Colon (tissue), 2 donors: Measurements from ENCODE around the gene TMEM255B.

Experiments
- FAIRE-seq: peaks from 2 replicates; lab custom pipeline; 2012; peaks lifted over from hg19 to GRCh38; lab: Jason Lieb, UNC
- donor health status: control.
- donor health status: control.

The TMEM255B gene

DNA sequence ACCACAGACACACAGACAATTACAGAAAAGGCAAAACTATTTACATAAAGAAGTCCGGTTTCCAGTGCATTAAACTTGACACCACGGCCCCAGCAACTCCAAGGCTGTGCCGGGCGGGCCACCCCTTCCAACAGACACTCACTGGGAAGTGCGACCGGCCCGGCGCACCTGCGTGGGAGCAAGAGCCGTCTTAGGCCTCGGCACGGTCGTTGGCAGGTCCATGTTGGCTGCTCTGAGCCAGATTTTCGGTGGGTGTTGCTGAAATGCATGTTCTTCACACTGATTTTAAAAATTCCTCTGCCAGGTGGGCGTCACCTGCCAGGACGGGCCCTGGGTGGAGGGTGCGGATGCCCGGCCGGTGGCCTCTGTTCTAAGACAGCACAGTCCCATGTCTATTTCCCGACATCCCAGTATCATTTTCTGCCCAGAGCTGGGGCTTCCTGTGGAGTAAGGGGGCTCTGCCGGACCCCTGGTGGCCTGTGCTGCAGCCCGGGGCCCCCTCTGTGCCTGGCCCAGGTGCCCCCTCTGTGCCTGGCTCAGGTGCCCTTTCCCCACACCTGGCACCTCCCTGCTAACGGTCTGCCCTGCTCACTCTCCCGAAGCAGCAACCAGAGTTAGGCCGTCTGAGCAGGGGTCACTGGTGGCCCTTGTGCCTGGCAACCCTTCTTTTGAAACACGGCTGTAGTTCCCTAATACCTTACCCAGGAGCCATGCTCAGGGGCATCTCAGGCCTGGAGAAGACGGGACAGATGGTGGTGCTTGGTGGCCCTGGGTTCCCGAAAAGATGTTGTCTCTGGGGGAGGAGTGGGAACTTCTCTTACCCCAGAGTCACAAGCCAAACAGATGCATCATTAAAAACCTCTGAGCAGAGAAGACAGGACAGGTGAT is 9.2 kb downstream of the TMEM255B start:
- no peak for FAIRE-seq

DNA sequence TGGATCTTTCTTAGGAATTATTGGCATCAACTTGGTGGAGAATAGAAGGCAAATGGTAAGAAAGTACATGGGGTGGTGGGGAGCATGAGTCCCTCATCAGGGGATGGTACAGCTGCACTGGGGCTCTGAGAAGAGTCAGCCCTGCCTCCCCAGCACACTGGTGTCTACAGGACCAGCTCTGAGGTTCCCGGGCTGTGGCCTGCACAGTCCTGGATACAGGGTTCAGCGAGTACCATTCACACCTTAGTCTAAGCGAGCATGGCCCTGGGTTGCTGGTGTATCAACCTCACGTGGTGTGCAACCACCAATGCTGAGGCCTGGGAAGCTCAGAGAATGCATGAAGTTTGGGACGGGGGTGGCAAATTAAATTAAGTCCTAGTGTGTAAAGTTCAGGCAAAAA is 10.1 kb downstream of the TMEM255B start:
- FAIRE-seq = no peak

DNA sequence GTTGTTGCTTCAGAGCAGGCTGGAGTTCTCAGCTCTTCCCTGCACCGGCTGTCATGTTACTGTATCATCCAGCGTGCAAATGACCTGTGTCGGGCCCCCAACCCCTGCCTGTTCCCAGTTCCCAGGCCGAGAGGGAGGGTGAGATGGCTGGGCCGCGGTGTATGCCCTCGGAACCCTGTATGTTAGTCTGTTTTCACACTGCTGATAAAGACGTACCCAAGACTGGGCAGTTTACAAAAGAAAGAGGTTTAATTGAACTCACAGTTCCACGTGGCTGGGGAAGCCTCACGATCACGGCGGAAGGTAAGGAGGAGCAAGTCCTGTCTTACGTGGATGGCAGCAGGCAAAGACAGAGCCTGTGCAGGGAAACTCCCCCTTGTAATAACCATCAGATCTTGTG is 10.9 kb downstream of the TMEM255B start:
- no peak for FAIRE-seq

DNA sequence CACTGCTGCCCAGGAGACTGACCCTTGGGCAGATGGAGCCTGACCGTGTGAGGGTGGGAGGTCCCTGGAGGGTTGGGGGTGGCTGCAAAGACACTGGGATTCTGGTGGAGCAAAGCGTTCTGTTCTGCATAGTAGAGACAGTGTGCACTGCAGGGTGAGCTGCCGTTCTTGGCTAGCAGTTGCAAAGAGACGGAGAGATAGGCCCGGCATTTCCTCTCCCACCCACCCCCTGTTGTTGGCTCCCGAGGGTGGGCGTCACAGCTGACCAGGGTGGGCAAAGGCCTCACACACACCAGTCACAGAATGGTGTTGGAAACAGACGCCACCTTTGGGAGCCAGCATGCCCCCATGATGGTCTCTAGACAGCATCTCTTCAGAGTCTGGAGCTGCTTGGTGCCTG is 11.4 kb downstream of the TMEM255B start:
- FAIRE-seq = no peak

DNA sequence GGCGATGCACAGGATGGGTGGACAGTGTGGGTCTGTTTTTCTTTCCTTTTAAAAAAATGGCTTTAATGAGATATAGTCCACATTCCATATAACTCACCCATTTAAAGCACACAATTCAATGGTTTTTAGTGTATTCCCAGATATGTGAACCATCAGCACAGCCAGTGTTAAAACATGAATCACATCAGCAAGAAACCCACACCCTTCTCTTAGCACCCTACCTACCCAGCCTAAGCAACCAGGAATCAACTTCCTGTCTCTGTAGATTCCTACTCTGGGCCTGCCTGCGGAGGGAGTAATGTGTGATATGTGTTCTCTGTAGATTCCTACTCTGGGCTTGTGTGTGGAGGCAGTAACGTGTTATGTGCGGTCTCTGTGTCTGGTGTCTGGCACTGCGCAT is 11.9 kb downstream of the TMEM255B start:
- no peak for FAIRE-seq

DNA sequence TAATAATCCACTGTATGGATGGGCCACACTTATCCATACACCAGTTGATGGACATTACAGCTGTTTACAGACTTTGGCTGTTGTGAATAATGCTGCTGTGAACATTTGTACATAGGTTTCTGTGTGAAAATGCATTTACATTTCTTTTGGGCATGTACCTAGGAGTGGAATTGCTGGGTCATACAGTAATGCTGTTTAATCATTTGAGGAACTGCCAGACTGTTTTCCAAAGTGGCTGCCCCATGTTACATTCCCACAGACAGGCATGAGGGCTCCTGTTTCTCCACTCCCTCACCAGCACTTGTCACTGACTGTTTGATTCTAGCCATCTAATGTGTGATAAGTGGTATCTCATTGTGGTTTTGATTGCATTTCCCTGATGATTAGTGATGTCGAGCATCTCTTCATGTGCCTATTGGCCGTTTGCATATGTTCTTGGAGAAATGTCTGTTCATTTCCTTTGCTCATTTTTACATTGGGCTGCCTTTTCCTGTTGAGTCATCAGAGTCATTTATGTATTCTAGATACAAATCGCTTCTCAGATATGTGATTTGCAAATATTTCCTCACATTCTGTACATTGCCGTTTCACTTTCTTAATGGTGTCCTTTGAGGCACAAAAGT is 12.8 kb downstream of the TMEM255B start:
- no peak for FAIRE-seq

DNA sequence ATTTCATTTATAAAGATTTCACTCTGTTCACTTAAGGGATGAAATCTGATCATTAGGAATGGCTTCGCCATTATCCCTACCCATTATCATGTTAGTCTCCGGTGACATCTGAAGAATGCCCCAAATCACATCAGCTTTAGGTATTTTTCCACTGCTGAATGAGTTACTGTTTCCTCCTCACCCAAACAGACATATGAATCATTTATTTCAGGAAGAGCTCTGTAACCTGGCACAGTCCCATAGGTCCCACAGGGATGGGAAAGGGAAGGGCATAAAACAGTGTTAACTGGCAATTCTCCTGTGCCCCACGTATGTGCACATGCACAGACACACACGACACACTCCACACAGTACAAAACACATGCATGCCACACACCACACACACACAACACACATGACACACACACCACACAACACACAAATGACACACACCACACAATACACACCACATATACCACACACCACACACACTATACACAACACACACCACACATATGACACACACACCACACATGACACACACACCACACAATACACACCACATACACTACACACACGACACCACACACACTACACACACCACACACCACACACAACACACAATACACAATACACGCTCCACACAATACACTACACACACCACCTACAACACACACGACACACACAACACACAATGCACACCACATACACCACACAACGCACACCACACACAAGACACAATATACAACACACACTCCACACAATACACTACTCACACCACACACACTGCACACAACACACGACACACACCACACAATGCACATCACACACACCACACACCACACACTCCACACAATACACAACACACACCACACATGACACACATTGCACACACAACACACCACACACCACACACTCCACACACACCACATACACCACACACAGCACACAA is 15.4 kb downstream of the TMEM255B start:
- FAIRE-seq = no peak

DNA sequence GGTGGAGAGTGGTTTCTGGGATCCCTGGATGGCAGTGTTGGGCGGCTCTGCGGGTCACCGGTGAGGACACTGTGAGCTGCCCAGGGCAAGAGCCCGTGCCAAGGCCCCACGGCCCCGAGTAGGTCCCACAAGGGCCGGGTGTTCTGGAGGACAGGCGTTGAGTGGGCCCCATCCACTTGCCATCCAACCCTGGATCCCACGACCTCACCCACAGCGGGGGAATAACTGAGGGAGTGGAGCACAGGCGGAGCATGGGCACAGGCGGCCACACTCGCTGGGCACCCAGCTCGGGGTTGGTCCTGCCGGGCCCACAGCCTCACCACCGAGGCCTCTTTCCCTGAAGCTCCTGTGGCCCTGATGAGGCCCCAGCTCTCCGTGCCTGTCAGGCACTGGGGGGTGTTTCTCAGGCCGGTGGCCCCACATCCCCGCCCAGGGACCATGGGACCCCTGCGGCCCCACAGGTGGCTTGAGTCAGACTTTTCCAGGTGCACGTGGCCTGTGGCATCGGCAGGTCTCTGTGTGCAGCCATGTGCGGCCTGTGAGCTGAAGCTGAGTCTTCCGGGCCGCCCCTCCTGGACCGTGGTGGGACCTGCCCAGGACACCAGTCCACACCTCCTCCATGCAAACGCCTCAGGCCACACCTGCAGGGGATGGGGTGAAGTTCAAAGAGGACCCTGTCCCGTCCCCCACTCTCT is 16.6 kb downstream of the TMEM255B start:
- FAIRE-seq = no peak

DNA sequence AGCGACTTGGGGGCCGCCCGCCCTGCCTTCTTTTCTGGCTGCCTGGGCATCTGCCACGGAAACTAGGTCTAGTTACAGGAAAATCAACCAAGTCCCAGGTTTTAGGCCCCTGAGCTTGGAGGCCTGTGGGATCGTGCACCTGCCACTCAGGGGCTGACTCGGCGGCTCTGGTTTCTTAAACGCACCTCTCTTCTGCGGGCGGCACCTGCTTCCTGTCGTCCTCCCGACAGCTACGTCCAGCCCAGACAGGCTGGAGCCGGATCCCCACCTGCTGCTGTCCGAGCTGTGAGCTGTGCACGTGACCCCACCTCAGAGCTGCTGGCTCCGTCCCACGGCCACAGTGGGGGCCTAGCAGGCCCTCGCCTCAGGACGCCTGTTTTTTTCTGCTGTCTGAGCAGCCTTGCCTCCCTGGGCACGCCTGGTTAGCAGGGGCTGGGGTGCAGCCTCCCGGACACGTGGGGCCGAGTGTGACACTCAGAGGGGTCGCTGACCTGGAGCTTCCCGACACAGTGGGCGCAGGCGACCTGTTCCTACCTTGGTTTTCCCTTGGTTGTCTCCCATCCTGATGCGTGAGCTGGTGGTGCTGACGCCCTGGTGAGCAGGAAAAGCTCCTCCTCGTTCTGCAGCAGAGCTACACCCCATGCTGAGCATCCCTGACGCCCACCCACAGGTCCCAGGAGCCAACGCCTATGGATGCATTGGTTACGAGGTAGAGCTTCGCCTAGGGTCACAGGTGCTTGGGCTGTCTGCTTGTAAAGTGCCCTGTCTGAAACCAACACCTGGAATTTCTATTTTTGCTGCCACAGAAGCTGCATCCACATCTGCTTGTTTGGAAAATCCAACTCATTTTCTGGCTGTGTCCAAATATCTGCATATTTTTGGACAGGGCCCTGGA is 17.5 kb downstream of the TMEM255B start:
- no peak for FAIRE-seq

DNA sequence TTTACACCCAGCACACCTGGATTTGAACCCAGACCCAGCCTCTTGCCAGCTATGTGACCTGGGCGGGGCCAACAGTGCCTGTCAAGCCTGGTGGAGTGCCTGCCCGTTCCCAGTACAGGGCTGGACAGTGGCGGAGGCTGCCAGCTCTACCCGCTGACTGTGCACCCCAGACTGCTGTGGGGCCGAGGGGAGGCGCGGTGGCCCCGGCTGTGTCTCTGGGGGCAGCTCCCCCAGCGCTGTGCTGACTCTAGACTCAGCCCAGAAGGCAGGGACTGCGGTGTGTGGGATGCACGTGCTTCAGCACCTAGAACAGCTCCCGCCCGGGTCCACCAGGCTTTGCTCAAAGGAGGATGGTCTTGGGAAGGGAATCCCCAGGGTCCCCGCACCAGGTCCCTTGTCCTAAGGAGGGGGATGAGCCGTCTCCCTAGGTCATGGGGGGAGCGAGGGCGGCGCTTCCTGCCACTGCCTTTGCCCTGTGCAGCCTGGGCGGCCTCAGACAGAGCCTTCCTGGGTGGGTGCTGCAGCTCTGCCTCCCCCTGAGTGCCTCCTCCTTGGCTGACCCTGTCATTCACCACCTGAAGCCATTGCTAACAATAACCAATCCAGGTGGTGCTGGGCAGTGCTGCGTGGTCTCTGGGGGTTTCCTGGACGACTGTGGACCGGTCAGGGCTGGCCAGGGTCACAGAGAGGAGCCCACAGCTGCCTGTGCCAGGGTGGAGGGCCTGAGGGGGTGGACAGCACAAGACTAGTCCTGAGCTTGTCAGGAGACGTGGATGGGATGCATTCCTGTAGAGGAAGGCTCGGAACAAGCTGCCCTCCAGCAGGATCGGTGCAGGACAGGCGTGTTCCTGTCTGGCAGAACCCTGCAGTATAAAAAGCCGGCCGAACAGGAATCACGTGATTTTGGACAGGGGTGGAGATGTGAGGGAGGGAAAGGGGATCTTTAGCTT is 18.6 kb downstream of the TMEM255B start:
- no peak for FAIRE-seq

DNA sequence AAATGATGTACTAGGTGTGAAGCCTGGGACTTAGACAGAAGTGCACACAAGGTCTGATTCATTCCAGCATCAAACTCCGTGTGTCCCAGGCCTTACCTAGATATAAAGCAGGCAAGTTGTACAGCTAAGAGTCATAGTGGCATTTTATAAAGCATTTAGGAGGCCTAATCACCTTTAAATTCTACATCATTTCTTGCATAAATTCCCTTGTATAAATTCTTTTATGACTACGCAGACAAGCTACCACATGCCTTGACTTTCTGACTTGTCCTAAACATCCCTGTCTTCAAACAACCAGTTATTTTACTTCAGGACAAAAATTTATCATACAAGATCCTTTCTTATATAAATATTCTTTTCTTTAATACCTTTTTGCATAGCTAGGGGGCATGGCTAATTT is 22.5 kb downstream of the TMEM255B start:
- no peak for FAIRE-seq

DNA sequence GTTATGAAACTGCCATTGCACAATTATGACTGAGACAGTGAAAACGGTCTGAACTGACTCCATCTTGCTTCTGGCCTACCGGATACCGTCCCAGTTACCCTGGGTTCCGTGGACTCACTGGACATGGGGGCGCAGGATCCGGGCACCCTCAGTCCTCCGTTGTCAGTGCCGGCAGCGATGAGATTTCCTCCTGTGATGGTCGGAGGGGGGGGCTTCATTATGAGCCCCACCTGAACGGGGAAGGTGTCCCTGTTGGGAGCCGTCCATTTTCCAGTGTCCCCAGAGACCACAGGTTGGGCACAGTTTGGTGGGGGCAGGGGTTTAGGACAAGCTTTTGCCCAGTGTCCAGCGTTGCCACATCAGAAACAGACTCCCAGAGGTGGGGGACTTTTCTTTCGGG is 23.4 kb downstream of the TMEM255B start:
- FAIRE-seq = no peak

DNA sequence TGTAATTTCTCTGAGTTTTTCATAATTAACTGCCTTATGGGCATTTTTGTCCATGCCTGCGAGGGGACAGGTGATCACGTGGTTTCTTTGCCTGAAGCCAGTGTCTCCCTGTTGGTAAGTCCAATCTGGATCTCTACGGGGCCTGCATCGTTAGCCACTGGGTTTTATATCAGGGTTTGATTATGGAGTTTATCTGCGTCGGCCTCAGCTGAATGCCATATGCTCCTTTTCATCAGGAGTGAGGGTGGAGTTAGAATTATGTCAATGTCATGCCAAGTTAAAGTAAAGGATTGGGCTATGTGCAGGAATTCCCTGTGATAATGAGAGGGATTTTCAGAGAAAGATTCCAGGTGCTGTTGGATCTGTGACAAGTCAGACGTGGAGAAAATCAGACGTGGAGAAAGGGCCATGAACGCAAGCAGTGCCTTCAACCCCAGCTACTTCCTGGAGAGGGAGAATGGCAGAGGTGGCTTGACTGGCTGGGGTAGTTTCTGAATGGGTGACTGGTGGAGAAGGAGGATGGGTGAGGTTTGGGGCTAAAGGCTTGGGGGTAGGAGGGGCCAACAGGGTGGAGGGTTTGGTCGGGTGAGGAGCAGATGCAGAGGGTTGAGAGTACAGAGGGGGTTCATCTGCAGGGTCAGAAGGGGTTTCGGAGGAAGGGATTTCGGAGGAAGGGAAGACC is 24.3 kb downstream of the TMEM255B start:
- no peak for FAIRE-seq

DNA sequence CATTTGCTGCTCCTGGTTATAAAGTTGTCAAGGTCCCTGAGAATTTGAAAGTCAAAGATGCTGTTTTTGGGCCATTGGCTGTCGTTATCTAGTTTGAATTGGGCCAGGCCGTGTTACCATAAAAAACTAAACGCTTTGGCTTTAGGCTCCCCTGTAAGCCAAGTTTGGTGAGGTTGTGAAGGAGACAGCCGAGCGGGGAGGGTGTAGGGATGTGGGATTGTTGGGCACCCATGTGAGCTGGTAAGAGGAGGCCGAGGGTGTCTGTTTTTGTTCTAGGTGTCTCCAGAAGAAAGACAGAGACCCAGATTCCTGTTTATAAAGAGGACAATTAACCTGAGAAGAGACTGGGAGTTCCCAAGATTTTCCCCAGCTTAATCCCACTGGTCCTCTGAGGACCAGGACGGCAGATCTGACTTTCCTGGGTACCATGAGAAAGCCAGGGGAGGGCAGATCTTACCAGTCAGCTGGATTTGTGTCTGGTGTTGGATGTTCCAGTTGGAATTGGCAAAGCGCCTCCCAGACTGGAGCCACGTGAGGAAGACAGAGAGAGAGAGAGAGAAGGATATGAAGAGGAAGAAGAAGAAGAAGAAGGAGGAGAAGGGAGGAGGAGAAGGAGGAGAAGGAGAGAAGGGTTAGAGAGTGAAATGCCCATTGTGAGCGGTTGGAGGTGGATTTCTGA is 25.1 kb downstream of the TMEM255B start:
- FAIRE-seq = no peak

DNA sequence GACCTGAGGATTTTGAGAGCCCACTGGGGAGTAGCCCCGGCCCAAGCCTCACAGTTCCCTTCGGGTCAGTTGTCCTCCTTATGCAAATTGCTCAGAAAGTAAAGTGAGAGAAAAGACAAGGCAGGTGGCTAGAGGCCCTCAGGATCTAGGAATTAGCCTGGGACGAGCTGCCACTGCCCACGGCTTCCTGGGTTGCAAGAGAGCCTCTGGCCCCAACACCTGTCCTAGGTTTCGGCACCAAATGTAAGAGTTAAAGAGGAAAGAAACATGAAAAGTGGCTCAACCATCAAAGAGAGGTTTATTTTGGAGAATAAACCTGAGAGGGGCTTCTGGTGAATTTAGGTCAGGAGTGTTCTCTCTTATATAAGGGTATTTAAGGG is 25.6 kb downstream of the TMEM255B start:
- no peak for FAIRE-seq

DNA sequence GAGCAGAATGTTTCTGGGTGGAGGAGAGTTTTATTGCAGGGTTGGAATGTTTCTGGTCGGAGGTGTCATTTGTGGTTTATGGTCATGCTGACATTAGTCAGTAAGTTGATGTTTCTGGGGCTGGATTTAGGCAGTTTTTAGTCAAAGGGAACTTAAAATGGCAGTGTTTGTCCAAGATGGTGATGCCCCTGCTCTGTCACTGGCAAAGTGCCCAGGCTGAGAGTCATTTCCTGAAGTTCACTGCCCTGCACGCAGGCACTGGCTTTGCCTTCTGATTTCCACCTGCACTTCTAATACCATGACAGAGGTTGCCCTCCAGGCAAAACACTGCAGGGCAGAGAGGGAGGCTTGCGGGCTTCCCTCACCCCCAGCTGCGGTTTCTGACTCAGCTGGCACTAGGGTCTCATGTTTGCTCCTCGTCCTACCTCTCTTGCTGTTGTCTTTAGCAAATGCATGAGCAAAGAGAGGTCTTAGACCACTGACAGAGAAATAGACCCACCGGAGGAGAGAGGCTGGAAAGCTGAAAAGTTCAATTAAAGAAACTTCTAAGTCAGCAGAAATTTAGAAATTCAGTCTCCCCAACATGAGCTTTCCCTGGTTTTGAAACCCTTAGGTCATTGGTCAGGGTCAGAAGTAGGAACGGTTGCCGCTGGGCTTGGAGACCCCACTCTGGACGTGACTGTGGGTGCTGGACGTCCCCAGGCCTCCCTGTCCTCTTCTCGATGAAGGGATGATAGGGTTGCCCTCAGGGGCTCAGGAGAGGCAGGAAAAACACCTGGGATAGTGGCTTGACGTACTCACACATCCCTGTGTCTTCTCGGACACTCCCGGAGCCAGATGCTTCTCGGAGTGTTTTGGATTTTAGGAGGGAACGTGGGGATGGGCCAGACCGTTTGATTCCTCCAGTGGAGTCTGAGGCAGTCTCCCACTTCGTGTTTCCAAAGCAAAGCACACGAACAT is 26.3 kb downstream of the TMEM255B start:
- no peak for FAIRE-seq

DNA sequence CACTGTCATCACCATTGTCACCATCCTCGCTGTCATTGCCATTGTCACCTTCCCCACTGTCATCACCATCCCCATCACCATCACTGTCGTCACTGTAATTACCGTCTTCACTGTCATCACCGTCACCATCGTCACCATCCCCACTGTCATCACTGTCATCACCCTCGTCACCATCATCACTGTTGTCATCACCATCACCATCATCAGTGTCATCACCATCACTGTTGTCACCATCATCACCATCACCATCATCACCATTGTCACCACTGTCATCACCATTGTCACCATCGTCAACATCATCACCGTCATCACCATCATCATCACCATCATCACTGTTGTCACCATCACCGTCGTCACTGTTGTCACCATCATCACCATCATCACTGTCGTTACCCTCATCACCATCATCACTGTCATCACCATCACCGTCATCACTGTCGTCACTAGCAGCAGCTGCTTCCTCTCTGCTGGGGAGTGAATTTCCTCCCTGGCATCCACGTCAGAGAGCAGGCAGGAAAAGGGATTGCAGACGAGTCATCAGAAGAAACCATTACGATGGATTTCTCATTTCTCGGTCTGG is 27.3 kb downstream of the TMEM255B start:
- FAIRE-seq = no peak
